K562 (cell line): ENCODE data around the gene VIPR1. TPM values are rescaled to one million over a fixed set of nuclear protein-coding genes. Genes with fewer than 3 reads are reported as not detected.

Source experiments
- HNRNPL ChIP-seq: fragments of 200-400 bp; formaldehyde crosslinking; IDR thresholded peaks from 2 replicates; pipeline ENCODE4 v1.6.1; 2017; ENCODE audit warnings: low read depth, mild to moderate bottlenecking, low read length
- polyA plus RNA-seq, 8 experiments: library from polyadenylated mRNA; depleted of rRNA in 4 of 8; stranded (reverse) in 5 of 8; unstranded in 3 of 8; fragments of >200 nt; fragmentation: Nextera tagmentation in 2 of 8; fragmentation: Illumina TruSeq in 1 of 8; extraction: Ambion mirVana in 2 of 8; extraction: Trizol in 1 of 8; gene quantifications; 2 replicates each; pipeline versions ENCODE4 v1.2.1 to v1.2.3, GENCODE V29; 2011 to 2014; ENCODE audit warnings: inconsistent platforms in 1 of 8, missing spikeins in 1 of 8
- total RNA-seq, 7 experiments: library from RNA; depleted of rRNA in 6 of 7; stranded (reverse); fragments of >200 nt in 6 of 7; fragmentation: Illumina TruSeq in 2 of 7; extraction: Trizol in 2 of 7; gene quantifications; 2 replicates each; pipeline versions ENCODE4 v1.2.1 to v1.2.3, GENCODE V29; 2011 to 2021; ENCODE audit warnings: low replicate concordance in 1 of 7
- TF ChIP-seq, protein P1 (sequence below), 2 experiments: fragments of 450-650 bp; formaldehyde crosslinking in 1 of 2; IDR thresholded peaks; 2 replicates each; pipeline versions ENCODE4 v1.4.0 to v1.6.1; 2014 to 2020; ENCODE audit warnings: mild to moderate bottlenecking in 2 of 2, borderline replicate concordance in 1 of 2, low read depth in 1 of 2

The VIPR1 gene
- total and polyA plus RNA-seq, 9 of the 15 experiments (the other 6 are each of a cell fraction or from before 2014, with no cell fraction given), result 0.04 to 0.38 (median 0.12) TPM; not detected in 3

DNA sequence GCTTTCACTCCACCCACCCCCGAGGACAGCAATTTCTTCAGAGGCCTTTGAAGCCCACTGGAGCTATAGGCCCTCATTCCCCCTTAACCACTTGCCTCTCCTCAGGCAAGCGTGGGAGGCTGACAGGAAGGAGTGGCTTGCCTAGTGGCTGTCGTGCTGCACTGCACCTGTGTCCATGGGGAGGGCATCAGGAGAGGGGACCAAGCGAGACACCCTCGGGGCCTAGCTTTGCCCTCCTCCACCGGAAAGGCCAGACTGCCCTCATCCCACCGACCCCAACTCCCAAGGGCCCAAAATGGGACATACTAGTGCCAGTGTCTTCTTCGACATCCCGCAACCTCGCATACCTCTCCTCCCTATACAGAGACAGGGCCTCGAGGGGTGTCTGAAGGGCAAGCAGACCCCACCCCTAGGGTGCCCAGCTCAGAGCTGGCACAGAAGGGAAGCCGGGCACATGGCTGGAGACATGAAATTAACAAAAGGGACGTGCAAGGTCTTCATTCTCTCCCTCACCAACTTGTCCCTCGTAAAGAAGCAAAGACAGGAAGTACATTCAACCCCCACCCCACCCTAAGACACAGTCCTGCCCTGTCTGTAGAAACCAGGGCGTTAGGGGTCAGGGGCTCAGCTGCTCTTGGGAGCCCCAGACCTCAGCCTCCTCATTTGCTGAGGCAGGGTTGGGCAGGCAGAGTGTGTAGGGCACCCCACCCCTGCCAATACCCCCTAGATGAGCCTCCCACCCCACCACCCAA lies 24.3 kb downstream of the VIPR1 start (continued):
- TF ChIP-seq, protein P1, sequence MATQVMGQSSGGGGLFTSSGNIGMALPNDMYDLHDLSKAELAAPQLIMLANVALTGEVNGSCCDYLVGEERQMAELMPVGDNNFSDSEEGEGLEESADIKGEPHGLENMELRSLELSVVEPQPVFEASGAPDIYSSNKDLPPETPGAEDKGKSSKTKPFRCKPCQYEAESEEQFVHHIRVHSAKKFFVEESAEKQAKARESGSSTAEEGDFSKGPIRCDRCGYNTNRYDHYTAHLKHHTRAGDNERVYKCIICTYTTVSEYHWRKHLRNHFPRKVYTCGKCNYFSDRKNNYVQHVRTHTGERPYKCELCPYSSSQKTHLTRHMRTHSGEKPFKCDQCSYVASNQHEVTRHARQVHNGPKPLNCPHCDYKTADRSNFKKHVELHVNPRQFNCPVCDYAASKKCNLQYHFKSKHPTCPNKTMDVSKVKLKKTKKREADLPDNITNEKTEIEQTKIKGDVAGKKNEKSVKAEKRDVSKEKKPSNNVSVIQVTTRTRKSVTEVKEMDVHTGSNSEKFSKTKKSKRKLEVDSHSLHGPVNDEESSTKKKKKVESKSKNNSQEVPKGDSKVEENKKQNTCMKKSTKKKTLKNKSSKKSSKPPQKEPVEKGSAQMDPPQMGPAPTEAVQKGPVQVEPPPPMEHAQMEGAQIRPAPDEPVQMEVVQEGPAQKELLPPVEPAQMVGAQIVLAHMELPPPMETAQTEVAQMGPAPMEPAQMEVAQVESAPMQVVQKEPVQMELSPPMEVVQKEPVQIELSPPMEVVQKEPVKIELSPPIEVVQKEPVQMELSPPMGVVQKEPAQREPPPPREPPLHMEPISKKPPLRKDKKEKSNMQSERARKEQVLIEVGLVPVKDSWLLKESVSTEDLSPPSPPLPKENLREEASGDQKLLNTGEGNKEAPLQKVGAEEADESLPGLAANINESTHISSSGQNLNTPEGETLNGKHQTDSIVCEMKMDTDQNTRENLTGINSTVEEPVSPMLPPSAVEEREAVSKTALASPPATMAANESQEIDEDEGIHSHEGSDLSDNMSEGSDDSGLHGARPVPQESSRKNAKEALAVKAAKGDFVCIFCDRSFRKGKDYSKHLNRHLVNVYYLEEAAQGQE (IDR thresholded peaks at IDR 0.05; ENCODE audit: borderline replicate concordance), result no peak
- TF ChIP-seq, protein P1 (CRISPR knock-in tag; IDR thresholded peaks at IDR 0.05; ENCODE audit: low read depth), result no peak
- no peak for TF ChIP-seq HNRNPL
